H1 (cell line): ENCODE results near the gene GMPR.
"Not testable (repeated sequence)": the region's sequence is repeated elsewhere in the genome, so short reads cannot be mapped to it uniquely, and the experiment has no call there.

Experiments
- CREB1 ChIP-seq: IDR thresholded peaks from 2 replicates; pipeline ENCODE4 v1.6.1; 2012; ENCODE audit warnings: inconsistent platforms
- CTCF ChIP-seq, 3 experiments: IDR thresholded peaks; 1 replicate in 2 of 3; 2 replicates in 1 of 3; pipeline versions ENCODE4 v1.5.1 to v1.6.1; 2011; ENCODE audit warnings: low read length in 3 of 3, mild to moderate bottlenecking in 3 of 3, inconsistent platforms in 2 of 3, low read depth in 1 of 3, moderate library complexity in 1 of 3; ENCODE audit not compliant: insufficient read depth in 1 of 3; ENCODE audit errors: control extremely low read depth in 1 of 3
- EP300 ChIP-seq, 2 experiments: IDR thresholded peaks; 1 replicate in 1 of 2; 2 replicates in 1 of 2; pipeline ENCODE4 v1.6.1; 2011 to 2012; ENCODE audit warnings: low read depth in 2 of 2, low read length in 2 of 2, mild to moderate bottlenecking in 2 of 2, borderline replicate concordance in 1 of 2, inconsistent platforms in 1 of 2, moderate library complexity in 1 of 2
- POLR2A ChIP-seq, 2 experiments: IDR thresholded peaks; 1 replicate in 1 of 2; 2 replicates in 1 of 2; pipeline ENCODE4 v1.6.1; 2011; ENCODE audit warnings: low read depth in 2 of 2, low read length in 2 of 2, mild to moderate bottlenecking in 2 of 2; ENCODE audit errors: control extremely low read depth in 1 of 2
- POLR2AphosphoS5 ChIP-seq: IDR thresholded peaks from 2 replicates; pipeline ENCODE4 v1.6.1; 2011; ENCODE audit warnings: low read depth, low read length
- SAP30 ChIP-seq: fragments of 300-600 bp; sonication (generic); IDR thresholded peaks from 2 replicates; pipeline ENCODE4 v1.7.1; 2012; ENCODE audit warnings: low read length, moderate library complexity, mild to moderate bottlenecking, inconsistent platforms; ENCODE audit not compliant: insufficient read depth, insufficient replicate concordance
- SP1 ChIP-seq: IDR thresholded peaks from 2 replicates; pipeline ENCODE4 v1.6.1; 2011; ENCODE audit warnings: low read depth, low read length
- SRF ChIP-seq: IDR thresholded peaks from 2 replicates; pipeline ENCODE4 v1.6.1; 2011; ENCODE audit warnings: mild to moderate bottlenecking, low read depth, low read length, moderate library complexity
- TAF1 ChIP-seq: IDR thresholded peaks from 2 replicates; pipeline ENCODE4 v1.6.1; 2011; ENCODE audit warnings: mild to moderate bottlenecking, low read depth, low read length

- TF ChIP-seq POLR2A (IDR thresholded peaks at IDR 0.05; ENCODE audit: control extremely low read depth in 1 of 2, low read depth in 2 of 2, low read length in 2 of 2); POLR2AphosphoS5; CTCF (IDR thresholded peaks at IDR 0.05; ENCODE audit: control extremely low read depth in 1 of 3, insufficient read depth in 1 of 3, low read depth in 1 of 3, low read length in 3 of 3); EP300 (IDR thresholded peaks at IDR 0.05; ENCODE audit: borderline replicate concordance in 1 of 2, low read depth in 2 of 2, low read length in 2 of 2); SP1; CREB1; SRF; TAF1; SAP30: not testable (repeated sequence)
These were observed 12.0 kb upstream of the GMPR start for GRCh38 chr6:16226117-16227047.
